SH-SY5Y (cell line): ENCODE measurements around the gene SCAPER.

Experiments
- GATA2 ChIP-seq: IDR thresholded peaks from 2 replicates; pipeline ENCODE4 v1.6.1; 2011; ENCODE audit warnings: mild to moderate bottlenecking, low read depth, low read length
- GATA3 ChIP-seq: IDR thresholded peaks from 2 replicates; pipeline ENCODE4 v1.6.1; 2011; ENCODE audit warnings: low read depth, mild to moderate bottlenecking, low read length, moderate library complexity

DNA sequence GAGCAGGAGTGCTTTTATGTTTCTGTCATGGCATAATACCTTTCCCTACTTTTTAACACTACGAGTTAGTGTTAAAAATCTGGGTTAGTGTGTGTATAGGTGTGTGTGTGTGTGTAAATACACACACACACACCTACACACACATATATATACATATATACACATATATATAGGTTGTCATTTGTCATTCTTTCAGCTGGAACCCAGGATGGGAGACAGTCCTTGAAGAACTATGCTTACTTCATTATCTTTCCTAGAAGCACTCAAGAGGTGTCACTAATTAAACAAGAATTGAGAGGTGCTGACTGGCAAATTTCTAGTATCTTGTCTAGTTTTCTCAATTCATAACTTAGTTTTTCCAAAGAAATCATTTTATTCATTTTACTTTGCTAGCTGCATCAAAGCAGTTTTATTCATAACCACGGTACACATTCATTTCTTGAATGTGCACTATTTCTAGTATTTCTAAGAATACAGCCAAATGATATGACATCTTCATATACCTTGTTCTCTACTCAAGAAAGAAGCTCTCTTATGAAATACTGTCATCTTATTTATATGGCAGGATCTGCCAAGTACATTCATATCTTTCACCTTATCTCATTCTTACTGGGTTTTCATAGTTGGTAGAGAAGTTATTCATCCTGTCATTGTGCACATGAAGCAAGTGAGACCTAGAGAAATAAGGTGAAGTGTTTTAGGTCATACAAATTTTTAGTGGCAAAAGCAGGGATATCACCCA is 522.0 kb downstream of the SCAPER start:
- no peak for TF ChIP-seq GATA2
- no peak for TF ChIP-seq GATA3
